HG03457 (cell line): ENCODE results near the gene RGS12.
"Not testable (repeated sequence)": the region's sequence is repeated elsewhere in the genome, so short reads cannot be mapped to it uniquely, and the experiment has no call there.

Experiments
- ATAC-seq: cut with Tn5 transposase; IDR thresholded peaks from one replicate; pipeline ENCODE4 v1.9.1; 2021; ENCODE audit warnings: moderate number of reproducible peaks; ENCODE audit not compliant: unreplicated experiment

The RGS12 gene

DNA sequence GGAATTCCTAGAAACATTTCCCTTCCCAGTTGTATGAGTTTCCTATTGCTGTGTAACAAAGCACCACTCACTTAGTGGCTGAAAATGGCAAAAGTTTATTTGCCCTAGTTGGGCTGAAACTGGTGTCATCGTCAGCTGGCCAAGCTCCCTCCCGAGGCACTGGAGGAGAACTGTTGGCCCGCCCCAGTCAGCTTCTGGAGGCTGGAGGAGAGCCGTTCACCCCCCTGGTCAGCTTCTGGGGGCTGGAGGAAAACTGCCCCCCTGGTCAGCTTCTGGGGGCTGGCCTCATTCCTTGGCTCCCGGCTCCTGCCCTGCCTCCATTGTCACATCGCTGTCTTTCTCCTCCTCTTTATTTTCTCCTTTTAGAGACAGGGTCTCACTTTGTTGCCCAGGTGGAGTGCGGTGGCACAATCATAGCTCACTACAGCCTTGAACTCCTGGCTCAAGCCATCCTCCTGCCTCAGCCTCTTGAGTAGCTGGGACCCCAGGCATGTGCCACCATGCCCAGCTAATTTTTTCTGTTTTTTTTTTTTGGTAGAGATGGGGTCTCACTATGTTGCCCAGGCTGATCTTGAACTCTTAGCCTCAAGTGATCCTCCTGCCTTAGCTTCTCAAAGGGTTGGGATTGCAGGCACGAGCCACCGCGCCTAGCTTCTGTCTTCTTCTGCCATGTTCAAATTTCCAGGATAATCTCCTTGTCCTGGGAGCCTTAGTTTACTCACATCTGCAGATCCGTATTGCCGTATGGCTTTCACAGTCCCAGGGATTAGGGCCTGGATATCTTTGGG lies 3.2 kb downstream of the RGS12 start:
- ATAC-seq = no peak

DNA sequence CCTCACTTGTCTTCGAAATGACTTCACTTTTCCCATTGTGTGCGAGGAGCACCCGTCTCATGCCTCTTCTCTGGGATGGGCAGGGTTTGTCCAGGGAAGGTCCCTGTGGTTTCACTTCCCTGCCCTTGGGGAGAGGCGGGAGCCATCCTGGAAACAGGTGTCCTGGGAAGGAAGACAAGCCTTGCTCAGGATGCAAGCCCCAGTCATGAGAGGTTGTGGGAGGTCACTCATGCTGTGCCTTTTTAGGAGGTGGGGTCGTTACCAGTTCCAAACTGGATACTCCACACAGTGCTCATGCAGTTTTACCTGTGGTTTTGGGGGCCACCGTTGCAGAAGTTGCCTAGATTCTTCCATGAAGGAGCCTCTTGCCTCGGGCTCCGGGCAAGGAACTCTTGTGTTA lies 3.8 kb downstream of the RGS12 start:
- no peak for ATAC-seq

DNA sequence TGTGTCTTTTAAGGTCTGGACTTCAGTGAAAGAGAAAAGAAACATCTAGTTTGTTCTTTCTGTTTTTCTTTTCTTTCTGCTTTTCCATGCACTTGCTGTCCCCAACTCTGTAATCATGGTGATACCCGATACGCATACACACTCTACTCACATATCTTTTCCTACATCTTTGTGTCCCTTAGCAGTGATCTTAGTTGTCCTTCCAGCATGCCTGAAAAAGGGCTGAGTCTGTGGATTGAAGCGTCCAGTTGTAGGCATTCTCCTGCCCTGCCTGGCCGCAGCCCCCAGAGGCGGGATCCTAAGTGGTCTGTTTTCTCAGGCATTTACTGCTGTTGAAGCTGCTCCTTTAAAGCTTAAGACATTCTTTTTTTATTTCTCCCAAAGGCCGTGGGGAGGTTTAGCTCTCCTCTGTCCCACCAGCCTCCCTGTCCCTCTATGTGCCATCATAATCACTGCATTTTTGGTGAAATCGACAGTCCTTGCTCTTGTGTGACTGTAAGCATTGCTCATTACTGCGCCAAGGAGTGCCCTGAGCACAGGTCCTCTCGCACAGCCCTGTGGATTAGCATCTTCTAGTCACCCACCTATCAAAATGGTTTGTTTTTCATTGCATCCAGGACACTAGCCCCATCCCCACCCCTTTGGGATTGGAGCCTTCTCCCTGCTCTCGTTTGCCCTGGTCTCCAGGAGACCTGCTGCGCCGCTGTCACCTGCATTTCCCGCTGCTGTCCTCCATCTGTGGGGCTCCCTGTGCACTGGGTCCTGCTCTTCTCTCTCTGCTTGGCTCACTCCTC lies 4.4 kb downstream of the RGS12 start:
- no peak for ATAC-seq

DNA sequence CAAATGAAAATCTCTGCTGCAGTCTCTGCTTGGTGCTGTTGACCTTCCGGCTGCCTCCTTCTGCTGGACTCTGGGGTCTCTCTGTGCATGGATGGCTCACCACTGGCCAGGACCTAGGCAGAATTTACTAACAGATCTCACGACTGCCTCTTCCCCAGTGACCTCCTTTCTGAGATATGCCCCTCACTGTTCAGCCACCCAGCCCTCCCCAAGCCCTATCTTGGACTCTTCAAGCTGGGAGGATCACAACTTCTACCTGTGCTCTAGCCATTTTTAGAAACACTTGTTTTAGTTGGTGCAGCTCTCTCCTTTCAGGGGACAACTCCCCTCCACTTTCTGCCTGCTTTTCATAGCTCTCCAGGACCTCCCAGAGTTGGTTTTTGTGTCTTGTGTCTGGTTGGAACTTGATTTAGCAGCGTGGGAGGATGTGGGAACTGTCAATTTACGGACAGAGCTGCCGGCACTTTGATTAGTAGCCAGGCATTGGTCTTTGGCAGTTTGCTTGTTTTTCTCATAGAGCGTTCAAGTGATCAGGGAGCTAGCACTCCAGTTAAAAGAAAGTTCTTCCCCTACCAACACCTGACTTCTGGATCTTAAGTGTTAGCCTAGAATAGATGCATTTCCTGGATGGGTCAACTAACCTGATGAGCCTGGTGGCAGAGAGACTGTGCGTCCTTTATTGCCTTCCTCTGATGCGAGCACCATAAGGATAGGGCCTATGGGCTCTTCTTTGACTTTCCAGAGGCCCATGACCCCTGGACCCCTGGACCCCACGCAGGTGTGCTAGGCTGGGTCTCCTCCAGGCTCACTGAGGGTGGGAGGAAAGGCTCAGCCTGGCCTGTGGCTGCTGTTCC lies 6.5 kb downstream of the RGS12 start:
- no peak for ATAC-seq

DNA sequence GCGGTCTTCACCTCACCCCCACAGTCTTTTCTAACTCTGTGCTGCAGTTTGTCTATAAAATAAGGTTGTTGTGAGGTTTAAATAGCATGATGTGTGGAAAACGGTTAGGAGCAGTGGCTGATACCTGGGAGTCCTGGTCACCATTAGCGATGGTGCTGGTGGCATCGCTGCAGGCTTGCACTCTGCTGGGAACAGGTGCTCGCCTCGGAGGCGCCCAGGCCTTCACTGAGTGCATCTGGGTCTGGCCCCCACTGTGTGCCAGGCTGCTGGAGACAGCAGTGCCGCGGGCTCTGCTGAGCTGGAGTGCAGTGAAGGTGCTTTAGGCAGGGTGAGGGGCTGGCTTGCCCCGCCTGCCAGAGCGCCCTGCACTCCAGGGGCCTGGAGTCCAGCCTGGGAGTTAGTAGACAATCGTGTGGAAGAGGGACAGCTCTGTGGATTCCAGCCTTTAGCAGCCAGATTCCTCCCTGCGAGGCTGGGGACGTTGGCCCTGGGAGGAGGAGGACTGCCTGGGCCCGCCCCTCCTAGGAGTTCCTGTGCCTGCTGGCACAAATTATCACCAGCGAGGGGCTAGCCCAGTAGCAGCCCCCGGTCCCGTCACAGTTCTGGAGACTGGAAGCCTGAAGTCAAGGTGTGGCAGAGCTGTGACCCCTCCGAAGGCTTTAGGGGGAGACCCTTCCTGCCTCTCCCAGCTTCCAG lies 7.3 kb downstream of the RGS12 start:
- ATAC-seq = no peak

DNA sequence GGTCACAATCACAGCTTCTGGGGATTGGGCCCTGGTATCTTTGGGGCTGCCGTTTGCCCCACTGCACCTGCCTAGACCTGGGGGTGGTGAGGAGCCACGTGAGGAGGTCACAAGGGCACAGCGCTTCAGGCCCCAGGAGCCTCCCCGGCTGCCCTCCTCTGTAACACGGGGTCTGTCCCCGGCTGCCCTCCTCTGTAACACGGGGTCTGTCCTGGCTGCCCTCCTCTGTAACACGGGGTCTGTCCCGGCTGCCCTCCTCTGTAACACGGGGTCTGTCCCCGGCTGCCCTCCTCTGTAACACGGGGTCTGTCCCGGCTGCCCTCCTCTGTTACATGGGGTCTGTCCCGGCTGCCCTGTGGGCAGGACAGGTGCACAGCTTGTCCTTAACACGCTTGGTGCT lies 8.1 kb downstream of the RGS12 start:
- ATAC-seq = not testable (repeated sequence)

DNA sequence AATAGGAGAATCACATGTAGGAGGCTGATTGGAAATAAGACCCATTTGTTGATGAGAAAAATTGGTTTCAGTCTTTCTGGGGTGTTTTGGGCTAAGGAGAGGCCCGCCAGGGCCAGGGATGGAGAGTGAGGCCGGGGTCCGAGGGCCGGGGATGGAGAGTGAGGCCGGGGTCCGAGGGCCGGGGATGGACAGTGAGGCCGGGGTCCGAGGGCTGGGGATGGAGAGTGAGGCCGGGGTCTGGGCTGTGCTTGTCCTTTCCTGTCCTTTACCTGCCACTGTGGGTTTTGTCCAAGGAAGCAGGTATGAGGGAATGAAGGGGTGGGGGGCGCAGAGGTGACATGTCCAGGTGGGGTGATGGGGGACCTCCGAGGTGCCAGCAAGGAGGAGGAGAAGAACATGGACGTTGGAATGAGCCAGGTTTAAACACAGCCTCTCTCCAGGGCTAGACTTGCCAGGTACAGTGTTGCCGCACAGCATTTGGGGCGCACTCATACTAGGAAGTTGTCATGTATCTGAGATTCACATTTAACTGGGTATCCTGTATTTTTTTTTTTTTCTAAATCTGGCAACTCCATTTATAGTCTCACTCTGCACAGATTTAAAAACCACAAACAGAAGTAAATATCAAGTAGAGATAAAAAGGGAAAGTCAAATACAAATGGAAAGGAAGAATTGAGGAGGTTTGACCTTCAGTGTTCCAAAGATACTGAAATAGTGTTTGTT lies 8.8 kb downstream of the RGS12 start:
- ATAC-seq = no peak

DNA sequence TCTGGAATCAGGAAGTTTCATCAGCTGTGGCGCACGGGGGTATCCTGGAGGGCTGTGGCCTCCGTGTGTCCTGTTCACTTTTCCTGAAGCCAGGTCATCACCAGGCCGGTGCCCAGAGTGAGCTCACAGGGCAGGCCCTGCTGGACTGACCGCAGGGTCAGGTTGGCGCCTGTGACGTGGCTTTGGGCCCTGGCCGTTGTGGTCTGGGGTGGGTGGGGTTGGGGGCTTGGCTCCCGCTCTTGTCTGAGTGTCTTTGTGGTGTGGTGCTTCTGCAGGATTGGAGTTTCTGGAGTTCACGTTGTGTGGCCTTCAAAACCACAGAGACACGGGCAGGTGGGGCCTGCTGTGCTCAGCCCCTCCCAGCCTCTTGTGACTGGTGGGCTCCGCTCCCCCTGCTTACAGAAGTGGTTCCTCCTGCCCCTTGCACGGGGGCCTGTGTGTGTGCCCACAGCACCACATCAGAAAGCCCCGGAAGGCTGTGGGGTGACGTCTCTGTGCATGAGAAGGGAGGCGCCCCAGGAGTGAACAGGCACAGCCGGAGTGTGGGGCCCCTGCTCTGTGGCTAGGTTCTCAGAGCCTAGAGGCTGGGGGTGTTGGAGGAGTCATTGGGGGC lies 9.5 kb downstream of the RGS12 start:
- ATAC-seq = no peak

DNA sequence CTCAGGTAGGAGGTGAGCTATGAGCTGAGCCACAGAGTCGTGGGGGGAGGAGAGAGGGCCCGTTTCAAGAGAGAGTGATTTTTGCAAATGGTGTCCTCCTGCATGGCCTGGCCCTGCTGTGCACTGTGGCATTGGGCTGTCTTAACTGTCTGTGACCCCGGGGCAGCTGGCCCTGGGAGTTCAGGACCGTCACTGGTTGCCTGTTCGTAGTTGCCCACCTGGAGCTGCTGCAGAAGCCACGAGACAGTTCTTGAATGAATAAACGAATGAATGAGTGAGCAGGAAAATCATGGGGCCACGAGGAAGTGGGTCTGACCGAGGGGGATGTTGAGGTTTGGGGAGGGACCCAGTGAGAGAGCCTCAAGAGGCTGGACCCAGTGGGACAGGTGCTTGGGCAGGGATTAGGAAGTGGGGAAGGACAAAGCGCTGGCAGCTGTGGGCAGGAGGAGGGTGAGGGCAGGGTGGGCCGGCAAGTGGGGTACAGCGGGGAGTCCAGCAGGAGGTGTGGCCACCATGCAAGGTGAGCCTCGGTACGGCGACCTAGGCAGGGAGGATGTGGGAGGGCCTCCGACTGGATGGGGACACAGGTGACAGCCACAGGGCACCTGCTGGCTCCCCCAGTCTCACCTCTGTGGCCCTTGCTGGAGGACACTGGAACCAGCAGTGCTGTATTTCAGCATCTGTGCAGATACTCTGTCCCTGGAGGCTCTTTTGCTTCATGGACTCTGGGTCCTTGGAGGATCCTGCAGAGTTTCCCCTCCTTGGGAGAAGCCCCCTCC lies 10.2 kb downstream of the RGS12 start:
- no peak for ATAC-seq

DNA sequence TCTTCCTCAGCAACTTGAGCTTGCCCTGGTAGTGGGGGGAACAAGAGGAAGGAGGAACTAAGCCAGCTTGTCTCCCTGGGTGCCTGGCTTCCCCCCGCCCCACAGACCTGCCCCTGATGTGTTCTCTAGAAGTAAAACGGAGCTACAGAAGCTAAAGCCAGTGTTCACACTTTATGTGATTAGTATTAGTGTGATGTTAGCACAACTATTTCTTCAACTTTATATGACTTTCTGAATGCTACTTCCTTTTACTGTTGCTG lies 10.7 kb downstream of the RGS12 start:
- no peak for ATAC-seq

DNA sequence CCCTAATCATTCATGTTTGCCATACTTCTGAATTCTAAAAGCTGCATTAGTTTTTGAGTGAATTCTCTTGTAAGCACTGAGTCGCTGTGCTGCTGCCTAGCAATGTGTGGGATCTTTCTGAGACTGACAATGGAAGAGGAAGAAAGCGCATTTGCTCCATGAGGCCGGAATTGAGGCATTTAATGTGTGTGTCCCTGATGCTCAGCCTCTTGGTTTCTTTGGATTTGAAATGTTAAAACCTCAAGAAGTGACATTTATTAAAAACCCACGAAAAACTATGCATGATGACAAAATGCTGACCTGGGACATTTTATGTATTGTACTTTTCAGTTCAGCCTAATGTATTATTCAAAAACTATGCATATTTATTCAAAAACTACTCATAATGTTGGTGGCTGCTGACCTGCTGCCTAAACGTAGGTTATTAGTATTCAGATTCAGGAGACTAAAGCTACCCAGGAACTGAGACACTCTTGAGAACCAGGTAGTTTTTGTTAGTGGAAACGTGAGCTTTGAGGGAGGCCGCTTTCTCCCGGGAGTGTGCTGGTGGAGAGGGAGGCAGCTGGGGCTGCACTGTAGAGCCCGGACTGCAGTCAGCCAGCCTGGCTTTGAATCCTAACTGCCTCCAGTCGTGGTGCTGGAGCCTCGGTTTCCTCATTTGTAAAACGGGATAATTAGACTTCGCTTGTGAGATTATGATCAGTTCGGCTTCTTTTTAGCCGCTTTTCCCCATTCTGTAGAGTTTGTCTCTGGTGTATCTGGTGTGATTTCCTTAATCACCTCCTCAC lies 11.3 kb downstream of the RGS12 start:
- ATAC-seq = no peak

DNA sequence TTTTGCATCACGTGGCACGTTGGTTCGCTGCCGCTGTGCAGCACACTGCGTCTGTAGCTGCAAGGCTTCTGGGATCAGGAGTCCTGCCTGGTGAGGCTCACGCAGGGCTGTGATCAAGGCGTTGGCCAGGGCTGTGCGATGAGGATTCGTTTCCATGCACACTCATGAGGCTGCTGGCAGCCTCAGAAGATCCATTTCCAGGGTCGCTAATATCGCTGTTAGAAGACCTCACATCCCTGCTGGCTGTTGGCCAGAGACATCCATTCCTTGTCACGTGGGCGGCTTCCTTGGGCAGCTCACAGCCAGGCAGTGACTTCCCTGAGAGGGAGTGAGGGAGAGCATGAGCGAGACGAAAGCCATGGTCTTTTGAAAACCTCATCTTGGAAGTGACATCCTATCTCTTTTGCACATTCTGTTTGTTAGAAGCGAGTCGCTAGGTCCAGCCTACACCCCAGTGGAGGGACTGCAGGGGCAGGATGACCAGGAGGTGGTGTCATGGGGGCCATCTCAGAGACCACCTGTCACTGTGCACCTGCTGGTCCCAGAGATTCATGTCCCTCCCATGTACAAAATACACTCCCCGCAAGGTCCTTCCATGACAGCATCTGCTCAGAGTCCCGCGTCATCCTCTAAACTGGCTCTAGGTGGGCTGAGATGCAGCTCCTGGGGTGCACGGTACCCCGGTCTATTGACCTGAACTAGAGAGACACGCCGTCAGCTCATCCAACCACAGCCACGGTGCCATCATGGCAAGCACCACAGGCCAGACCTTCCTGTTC lies 12.2 kb downstream of the RGS12 start:
- ATAC-seq = no peak

DNA sequence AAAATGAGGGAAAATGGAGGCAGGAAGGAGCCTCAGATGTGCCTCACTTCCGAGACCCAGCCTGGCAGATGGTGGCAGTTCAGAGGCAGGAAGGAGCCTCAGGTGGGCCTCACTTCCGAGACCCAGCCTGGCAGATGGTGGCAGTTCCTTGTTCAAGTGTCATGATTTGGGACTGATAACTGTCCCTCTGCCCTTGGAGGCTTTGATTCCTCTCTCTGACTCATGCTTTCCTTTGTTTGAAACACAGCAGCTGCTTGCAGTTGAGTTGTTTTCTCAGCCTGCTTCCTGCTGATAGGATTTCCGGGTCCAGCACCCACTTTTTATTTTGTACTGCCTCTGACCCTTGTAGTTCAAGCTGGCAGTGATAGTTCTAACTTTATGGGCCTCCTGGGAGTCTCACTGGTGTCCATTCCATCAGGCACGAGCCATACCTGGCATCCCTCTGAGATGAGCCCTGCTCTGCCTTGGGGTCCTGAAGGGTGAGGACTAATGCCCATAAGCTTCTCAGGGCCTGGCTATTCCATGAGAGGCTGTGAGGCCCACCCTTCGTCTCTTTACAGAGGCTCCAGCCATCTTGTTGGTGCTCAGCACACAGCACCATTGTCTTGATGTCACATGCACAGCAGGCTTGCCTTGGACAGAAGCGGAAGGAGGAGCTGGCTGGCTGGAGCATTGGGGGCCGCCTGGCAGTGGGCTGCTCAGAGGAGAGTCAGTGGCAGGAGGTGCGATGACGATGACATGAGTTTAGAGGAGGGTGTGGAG lies 13.0 kb downstream of the RGS12 start:
- no peak for ATAC-seq

DNA sequence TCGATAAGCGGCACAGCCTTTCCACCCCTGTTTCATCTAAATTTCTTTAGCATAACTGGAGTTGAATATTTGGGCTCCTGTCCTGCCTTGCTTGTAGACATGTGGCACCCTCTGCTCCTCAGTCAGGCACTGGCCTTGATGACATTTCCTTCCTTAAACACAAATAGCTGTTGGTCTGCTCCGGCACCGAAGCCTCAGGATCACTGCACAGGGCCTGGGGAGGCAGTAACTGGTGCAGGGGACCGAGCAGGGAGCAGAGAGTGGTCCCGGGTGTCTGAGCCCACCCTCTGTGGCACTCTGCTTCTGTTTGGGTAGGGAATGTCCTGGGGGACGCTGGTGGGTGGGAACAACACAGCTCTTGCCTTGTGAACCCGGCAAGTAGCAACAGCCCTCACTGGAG lies 13.6 kb downstream of the RGS12 start:
- no peak for ATAC-seq

DNA sequence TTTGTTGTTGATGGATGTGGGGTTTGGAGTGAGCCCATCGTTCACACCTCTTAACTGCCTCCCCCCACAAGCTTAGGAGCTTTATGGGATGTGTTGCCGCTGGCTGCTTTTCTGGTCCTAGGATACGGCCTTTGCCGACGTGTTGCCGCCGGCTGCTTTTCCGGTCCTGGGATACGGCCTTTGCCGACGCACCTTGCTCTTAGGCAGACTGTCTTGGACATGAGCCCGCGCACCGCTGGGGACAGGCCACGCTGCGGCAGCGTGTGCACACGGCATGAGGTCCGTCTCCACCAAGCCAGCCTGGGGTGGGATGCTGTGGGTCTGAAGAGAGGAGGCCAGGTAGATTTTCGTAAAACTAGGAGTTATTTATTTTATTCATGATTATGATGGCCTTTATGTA lies 14.2 kb downstream of the RGS12 start:
- ATAC-seq = no peak

DNA sequence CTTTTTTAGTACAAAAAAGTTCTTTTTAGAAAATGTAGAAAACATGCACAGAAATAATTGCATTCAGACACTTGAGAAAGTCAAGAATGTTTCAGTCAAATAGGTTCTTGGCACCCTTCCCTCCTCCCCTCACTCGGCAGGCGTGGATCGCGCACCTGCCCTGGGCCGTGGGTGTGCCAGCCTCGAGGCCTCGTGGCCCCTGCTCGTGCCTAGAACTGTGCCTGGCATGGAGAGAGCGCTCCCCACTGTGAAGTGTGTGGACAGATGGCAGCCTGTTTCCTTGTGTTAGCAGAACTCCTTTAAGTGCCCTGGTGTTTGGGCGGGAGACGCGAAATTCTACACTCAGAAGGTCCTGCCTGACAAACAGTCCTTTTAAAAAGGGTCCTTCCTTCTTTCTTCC lies 14.7 kb downstream of the RGS12 start:
- ATAC-seq = no peak
